Measurements from ENCODE around the gene GRN.
"Not testable (repeated sequence)": the region's sequence is repeated elsewhere in the genome, so short reads cannot be mapped to it uniquely, and the experiment has no call there.

The GRN gene

DNA sequence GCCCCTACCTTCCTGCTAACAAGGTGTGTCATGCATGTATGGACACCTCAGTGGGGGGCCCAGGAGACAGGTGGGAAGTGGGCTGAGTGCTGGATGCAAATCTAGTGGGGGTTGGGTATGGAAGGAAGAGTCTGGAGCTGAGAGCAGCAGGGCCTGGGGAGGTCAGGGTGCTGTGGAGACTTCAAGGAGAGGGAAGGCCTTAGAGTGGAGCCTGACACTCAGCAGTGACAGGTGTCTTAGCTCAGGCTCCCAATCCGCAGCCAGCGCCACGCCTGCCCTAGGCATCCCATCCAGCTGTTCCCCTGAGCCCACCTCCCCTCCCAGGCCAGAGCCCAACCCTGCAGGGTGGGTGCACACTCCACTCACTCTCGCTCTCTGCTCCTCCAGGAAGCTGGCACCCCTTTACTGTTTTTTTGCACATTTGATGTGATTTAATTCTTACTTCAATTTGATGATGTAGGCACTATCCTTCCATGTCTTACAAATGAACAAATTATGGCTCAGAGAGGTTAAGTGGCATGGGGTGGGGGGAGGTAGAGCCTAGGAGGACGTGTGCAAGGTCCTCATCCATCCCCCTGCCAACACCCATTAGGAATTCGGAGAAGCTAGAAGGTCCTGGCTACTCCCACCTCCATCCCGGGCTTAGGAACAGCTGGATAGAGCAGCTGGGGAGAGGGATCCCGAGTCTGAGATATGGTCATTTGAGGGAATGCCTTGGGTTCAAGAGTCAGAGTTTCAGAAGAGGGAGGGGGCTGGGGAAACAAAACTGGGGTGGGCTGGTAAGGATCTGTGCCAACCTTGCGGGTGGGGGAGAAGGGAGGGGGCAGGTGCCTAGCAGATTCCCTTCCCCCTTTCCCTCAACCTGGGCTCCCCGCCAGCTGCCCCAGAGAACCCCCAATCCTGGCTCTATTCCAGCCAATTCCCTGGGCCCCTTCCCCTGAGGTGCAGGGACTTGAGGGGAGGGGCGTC, 16.5 kb downstream of the GRN start:
- DNase-seq (ENCODE audit: low read depth, low spot score) = peak; percentile 28

GRCh38 chr17:44362459-44362948, 17.4 kb downstream of the GRN start:
- no peak for DNase-seq (ENCODE audit: low read depth, low spot score)

DNA sequence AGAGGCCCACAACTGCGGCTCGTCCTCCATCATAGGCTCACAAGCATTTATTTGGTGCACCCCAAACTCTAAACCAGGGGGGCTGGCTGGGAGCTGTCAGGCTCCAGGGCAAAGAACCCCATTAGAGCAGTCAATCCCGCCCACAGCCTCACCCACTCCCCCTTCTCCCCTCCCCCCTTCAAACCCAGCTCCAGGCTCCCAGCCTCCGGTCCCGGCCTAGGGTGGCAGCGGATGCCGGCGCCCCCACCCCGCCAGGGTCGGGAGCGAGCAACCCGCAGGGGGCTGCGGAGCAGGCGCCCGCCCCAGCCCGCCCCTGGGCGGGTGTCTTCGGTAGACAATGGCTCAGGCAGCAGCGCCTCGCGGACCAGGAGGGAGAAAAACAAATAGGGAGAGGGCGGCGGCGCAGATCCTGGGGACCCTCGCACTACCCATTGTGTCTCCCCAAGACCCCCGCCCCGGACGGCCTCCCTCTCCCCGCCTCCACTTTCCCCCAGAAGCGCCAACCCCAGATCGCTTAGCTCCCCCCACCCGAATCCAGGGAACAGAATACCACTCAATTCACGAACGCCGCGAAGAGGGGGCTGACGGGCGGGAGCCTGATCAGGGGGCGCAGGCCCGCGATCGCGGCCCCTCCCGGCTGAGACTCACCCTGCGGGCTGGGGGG, 18.0 kb downstream of the GRN start:
- DNase-seq (ENCODE audit: low read depth, low spot score) = peak; percentile 26

DNA sequence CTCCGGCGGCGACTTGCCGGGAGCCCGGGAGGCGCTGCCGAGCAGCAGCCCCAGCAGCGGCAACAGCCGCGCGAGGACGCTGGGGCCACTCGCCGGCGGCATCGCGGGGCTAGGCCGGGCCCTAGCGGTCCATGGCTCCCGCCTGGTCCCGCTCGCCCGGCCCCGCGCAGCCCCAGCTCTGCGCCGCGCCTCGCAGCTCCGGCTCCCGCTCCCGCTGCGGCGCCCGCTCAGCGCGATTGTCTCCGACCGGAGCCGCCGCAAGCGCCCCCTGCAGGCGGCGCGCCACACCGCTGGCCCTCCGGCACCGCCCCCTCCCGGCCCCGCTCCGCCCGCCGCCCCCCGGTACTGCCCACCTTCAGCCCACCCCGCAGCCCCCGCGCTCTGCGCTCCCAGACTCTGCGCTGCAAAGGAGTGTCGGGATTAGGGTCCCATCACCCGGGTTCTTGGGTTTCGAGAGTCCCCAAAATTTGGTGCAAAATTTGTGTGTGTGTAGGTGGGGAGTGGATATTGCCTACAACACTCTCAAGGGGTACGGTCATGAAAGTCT, 18.6 kb downstream of the GRN start, which contains the start of gene FAM171A2:
Gene FAM171A2, minus strand, starts transcription at position 241 of the 547 bp plus-strand sequence. Its CDS starts 139 bp downstream, at position 102.
- peak; percentile 52 for DNase-seq (ENCODE audit: low read depth, low spot score)

DNA sequence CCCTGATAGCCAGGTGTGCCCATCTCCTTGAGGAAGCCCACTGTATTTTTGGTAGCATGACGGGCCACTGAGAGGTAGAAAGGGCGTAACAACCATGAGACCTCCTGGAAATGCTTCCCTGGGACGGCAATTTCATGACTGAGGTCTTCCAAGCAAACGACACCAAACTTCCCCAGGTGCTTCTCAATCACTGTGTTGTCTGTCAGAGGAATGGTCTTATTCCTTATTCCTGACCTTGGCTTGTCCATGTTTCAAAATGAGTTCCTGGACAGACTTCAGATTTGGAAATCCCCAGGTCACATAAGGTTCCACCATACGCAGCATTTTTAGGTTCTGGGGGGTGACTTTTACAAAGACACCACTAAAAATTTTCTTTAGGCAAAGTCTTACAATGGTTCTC, 19.9 kb downstream of the GRN start:
- not testable (repeated sequence) for DNase-seq (ENCODE audit: low read depth, low spot score)

- no peak for DNase-seq (ENCODE audit: low read depth, low spot score)
Observed at GRCh38 chr17:44367231-44367979, 22.3 kb downstream of the GRN start.

- DNase-seq (ENCODE audit: low read depth, low spot score) = not testable (repeated sequence)
Observed at GRCh38 chr17:44368391-44369243, 23.5 kb downstream of the GRN start.

- DNase-seq (ENCODE audit: low read depth, low spot score) = peak; percentile 71
Observed at GRCh38 chr17:44369414-44370023, 24.4 kb downstream of the GRN start.

DNA sequence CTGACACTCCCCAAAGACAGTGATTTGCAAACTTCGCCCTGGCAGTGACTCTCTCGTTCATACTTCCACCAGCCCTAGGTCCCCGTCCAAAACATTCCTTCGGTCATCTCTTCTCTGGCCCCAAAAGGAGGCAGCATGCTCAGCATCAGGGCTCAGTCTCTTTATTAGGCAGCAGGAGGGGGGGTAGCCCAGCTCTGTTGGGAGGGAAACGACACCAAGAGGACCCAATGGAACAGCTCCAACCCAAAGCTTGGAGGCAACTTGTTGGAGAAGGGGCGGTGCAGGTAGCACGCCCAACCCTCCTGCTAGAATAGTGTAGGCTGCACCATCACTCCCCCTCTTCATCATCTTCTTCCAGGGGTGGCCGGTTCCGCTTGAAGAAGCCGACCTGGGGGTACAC, 26.9 kb downstream of the GRN start:
- no peak for DNase-seq (ENCODE audit: low read depth, low spot score)

DNA sequence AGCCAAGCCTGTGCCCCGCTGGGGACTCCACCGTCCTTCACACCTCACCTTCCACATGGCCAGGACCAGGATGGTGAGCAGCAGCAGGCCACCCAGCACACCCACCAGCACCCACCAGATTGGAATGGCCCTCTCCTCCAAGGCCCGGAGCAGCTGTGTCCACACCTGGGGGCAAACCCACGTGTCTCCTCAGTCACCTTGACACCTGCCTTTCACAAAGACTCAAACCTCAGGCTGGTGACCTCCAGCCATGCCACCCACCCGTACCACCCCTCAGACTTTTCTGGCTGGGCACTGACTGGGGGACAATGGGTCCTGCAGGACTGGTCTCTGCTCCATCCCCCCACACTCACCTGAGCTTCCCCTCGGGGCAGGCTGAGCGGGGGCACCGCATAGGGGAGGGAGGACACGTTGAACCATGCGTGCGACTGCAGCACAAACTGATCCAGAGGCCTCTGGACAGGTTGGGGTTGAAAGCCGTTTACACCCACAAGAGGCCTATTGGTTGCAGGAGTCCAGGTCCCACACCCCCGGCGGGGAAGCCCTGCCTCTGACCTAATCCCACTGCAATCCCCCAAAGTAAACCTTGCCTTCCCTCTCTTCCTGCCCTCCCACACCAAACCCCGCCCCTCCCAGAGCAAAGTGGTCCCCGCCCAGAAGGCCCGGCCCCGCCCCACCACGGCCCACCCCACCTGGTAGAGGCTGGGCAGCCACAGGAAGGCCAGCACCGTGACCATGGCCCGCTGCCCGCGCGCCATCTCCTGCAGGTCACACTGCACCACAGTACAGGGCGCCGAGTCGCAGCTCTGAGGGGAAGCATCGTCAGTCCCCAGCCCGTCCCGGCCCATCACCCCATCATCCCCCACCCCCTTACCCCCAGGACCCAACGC, 29.4 kb downstream of the GRN start:
- peak; percentile 57 for DNase-seq (ENCODE audit: low read depth, low spot score)

DNA sequence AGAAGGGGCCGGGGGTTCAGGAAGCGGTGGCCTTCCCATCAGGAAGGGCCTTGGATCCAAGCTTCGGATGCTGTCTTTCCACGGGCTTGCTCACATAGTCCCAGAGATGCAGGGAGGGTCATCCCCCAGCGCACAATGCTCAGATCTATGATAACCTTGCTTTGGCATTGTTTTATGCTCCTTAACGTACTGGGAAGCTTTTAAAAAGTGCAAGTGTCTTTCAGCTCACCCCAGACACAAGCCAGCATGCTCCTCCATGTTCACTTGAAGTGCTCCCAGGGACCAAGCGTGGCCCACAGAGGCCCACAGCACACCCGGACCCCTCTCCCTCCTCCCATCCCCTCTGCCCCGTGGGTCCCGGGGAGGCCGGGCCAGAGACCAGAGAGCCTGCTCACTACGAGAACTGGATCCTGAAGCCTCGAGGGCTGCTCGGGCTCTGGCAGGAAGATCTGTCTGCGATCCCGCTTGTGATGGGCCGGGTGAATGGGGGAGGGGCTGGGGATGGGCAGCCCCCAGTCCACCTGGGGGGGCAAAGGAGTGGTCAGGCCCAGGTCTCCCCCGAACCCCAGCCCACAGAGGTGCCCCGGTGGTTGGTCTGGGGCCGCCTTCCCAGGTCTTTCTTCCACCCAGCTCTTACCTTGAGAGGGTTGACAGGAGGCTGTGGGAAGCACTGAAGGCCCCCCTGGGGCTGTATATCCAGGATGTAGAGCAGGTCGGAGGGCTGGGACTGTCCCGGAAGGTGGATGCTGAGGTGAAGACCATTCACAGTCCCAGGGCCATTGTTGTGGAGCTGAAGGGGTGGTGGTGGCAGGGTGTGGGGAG, 30.3 kb downstream of the GRN start:
- peak; percentile 55 for DNase-seq (ENCODE audit: low read depth, low spot score)

- peak; percentile 75 for DNase-seq (ENCODE audit: low read depth, low spot score)
Observed at GRCh38 chr17:44376124-44376523, 31.0 kb downstream of the GRN start.

DNA sequence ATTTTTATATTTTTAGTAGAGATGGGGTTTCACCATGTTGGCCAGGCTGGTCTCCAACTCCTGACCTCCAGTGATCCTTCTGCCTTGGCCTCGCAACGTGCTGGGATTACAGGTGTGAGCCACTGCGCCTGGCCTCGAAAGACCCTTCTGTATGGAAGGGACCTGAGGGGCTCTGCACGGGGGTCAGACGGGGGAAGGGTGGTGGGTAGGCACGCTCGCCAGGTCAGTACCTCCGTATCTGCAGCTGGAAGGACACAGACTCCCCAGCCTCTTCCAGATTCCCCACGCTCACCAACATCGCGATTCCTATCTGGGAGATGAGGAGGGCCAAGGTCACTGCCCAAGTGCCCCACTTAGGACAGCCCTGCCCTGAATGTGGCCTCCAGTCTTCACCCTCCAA, 31.7 kb downstream of the GRN start:
- DNase-seq (ENCODE audit: low read depth, low spot score) = no peak

GRCh38 chr17:44378171-44378705, 33.1 kb downstream of the GRN start:
- no peak for DNase-seq (ENCODE audit: low read depth, low spot score)

- no peak for DNase-seq (ENCODE audit: low read depth, low spot score)
Observed at GRCh38 chr17:44379887-44380286, 34.8 kb downstream of the GRN start.

GRCh38 chr17:44380767-44381166, 35.7 kb downstream of the GRN start:
- DNase-seq (ENCODE audit: low read depth, low spot score) = no peak

GRCh38 chr17:44381810-44382305, 36.8 kb downstream of the GRN start:
- no peak for DNase-seq (ENCODE audit: low read depth, low spot score)

DNA sequence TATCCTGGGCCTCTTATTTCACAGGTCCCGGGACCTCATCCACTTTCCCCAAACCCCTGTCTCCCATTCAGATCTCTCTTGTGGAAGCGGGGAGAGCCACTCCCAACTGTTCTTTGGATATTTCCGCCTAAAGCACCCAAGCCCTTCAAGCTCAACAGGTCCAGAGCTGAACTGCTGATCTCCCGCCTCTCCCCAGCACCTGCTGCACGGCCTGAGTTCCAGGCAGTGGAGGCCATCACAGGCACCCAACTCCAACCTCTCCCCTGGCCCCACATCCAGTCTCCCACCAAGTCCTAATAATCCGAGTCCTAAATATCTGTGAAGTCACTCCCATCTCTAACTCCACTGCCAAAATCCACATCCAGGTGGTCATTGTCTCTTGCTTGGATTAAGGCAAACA, 37.8 kb downstream of the GRN start:
- DNase-seq (ENCODE audit: low read depth, low spot score) = no peak
